K562 (cell line): ENCODE measurements around the gene HOXC4. TPM values are rescaled to one million over a fixed set of nuclear protein-coding genes. Genes with fewer than 3 reads are reported as not detected.

Experiments
- FUS ChIP-seq: fragments of 200-400 bp; formaldehyde crosslinking; optimal IDR thresholded peaks from 2 replicates; pipeline ENCODE3; 2017; ENCODE audit warnings: low read depth, low read length
- GTF2A2 ChIP-seq: IDR thresholded peaks from 2 replicates; pipeline ENCODE4 v1.6.1; 2016; ENCODE audit warnings: mild to moderate bottlenecking, missing genetic modification characterization, missing compliant biosample characterization
- HIVEP1 ChIP-seq: fragments of 250-450 bp; sonication (Bioruptor Pico); IDR thresholded peaks from 2 replicates; pipeline ENCODE4 v1.4.0; 2020; ENCODE audit warnings: mild to moderate bottlenecking
- JUND ChIP-seq, 2 experiments: IDR thresholded peaks; 2 replicates in 1 of 2; 3 replicates in 1 of 2; pipeline ENCODE4 v1.6.1; 2011; ENCODE audit warnings: borderline replicate concordance in 2 of 2, low read depth in 2 of 2, low read length in 2 of 2, improper control_type of control experiment in 1 of 2, missing biosample characterization in 1 of 2, missing genetic modification characterization in 1 of 2, missing genetic modification reagents in 1 of 2
- NCOR1 ChIP-seq: fragments of 450-650 bp; IDR thresholded peaks from 2 replicates; pipeline ENCODE4 v1.6.1; 2016; ENCODE audit warnings: mild to moderate bottlenecking, moderate library complexity
- NKRF ChIP-seq: fragments of 450-650 bp; IDR thresholded peaks from 2 replicates; pipeline ENCODE4 v1.6.1; 2016; ENCODE audit warnings: borderline replicate concordance
- RCOR1 ChIP-seq, 2 experiments: IDR thresholded peaks; 2 replicates each; pipeline ENCODE4 v1.6.1; 2012; ENCODE audit warnings: low read depth in 2 of 2, low read length in 2 of 2, borderline replicate concordance in 1 of 2, improper control_type of control experiment in 1 of 2
- REST ChIP-seq, 2 experiments: fragments of 450-650 bp; formaldehyde crosslinking in 1 of 2; IDR thresholded peaks; 2 replicates each; pipeline versions ENCODE4 v1.4.0 to v1.6.1; 2014 to 2020; ENCODE audit warnings: mild to moderate bottlenecking in 2 of 2, borderline replicate concordance in 1 of 2, low read depth in 1 of 2
- THAP7 ChIP-seq: fragments of 250-450 bp; sonication (Bioruptor Pico); IDR thresholded peaks from 2 replicates; pipeline ENCODE4 v1.5.0; 2021
- TRIM28 ChIP-seq: fragments of 450-650 bp; IDR thresholded peaks from 2 replicates; pipeline ENCODE4 v1.6.1; 2017
- XRCC5 ChIP-seq: fragments of 200-400 bp; formaldehyde crosslinking; IDR thresholded peaks from 2 replicates; pipeline ENCODE4 v1.6.1; 2017; ENCODE audit warnings: low read depth, mild to moderate bottlenecking, low read length
- ZNF124 ChIP-seq: sonication (generic); formaldehyde crosslinking; IDR thresholded peaks from 2 replicates; pipeline ENCODE4 v1.8.1; 2022; ENCODE audit warnings: missing genetic modification reagents
- ZNF324 ChIP-seq: fragments of 250-450 bp; sonication (Bioruptor Pico); IDR thresholded peaks from 2 replicates; pipeline ENCODE4 v1.4.0; 2020; ENCODE audit warnings: mild to moderate bottlenecking
- ZNF586 ChIP-seq: fragments of 450-650 bp; formaldehyde crosslinking; conservative IDR thresholded peaks from 2 replicates; pipeline ENCODE4 v1.4.0; 2020; ENCODE audit warnings: mild to moderate bottlenecking, moderate library complexity
- polyA plus RNA-seq, 8 experiments: library from polyadenylated mRNA; depleted of rRNA in 4 of 8; stranded (reverse) in 5 of 8; unstranded in 3 of 8; fragments of >200 nt; fragmentation: Nextera tagmentation in 2 of 8; fragmentation: Illumina TruSeq in 1 of 8; extraction: Ambion mirVana in 2 of 8; extraction: Trizol in 1 of 8; gene quantifications; 2 replicates each; pipeline versions ENCODE4 v1.2.1 to v1.2.3, GENCODE V29; 2011 to 2014; ENCODE audit warnings: inconsistent platforms in 1 of 8, missing spikeins in 1 of 8
- total RNA-seq, 7 experiments: library from RNA; depleted of rRNA in 6 of 7; stranded (reverse); fragments of >200 nt in 6 of 7; fragmentation: Illumina TruSeq in 2 of 7; extraction: Trizol in 2 of 7; gene quantifications; 2 replicates each; pipeline versions ENCODE4 v1.2.1 to v1.2.3, GENCODE V29; 2011 to 2021; ENCODE audit warnings: low replicate concordance in 1 of 7

HOXC4 gene
- total and polyA plus RNA-seq, 9 of the 15 experiments (the other 6 are each of a cell fraction or from before 2014, with no cell fraction given) = 0.06 to 1.5 (median 0.44) TPM; not detected in 1

DNA sequence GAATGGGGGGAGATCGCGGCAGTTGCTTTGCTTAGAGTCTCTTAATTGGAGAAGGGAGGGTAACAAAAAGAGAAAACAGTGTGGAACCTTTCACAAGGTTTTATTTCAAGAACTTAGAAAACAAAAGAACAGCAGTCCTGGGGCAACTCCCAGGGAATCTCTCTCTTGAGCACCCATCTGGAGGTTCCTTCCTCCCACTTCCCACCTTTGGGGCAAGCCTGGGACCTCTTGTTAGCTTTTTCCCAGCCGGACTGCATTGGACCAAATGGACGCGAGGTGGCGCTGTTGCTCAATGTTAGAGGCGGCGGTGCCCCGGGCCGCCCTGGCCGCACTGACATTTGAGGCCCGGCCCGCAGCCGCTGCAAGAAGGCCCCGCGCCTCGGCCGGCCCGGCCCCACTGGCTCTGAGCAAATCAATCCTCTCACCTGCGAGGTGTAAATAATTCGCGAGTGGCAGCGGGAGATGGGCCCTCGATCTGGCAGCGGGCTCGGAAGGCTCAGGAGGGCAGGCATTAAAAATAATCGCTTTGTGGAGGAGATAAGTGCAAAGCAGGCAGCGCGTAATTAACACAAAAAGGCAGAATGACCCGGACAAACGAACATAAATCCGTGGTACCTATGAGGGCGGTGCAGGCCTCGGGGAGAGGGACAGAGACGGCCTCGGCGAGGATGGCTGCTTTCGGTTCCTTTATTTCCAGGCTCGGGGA is 47.6 kb upstream of the HOXC4 start (continued):
- TF ChIP-seq REST (IDR thresholded peaks at IDR 0.05; ENCODE audit: borderline replicate concordance) (peak; percentile 93), REST (CRISPR knock-in tag; IDR thresholded peaks at IDR 0.05; ENCODE audit: low read depth) (no peak), NCOR1 (no peak), FUS (no peak), THAP7 (CRISPR knock-in tag) (0 out of 2 replicates have a peak, but pooled peaks have one; percentile 26), ZNF586 (CRISPR knock-in tag) (no peak), XRCC5 (peak; percentile 71), RCOR1 (IDR thresholded peaks at IDR 0.05; ENCODE audit: borderline replicate concordance in 1 of 2, low read depth in 2 of 2, low read length in 2 of 2) (peak in 1 of 2 experiments; percentile 65; a peak in 1 of 4 replicates), ZNF324 (no peak), TRIM28 (no peak), HIVEP1 (CRISPR knock-in tag) (no peak), GTF2A2 (tag) (no peak), ZNF124 (no peak), JUND (IDR thresholded peaks at IDR 0.05; ENCODE audit: borderline replicate concordance, low read depth, low read length) (0 out of 2 replicates have a peak, but pooled peaks have one; percentile 43), JUND (tag; IDR thresholded peaks at IDR 0.05; ENCODE audit: borderline replicate concordance, low read depth, low read length) (no peak; the same call in 2 of the 3 replicates), NKRF (no peak)
